HepG2 (cell line): Measurements from ENCODE around the gene PFKFB2. TPM values are rescaled to one million over a fixed set of nuclear protein-coding genes. Genes with fewer than 3 reads are reported as not detected.
A peak's percentile ranks its signal among the peaks of the same experiment; 100 is the strongest.

ENCODE experiments used
- ATAC-seq: fragments of 200-7000 bp; cut with Tn5 transposase; 3 replicates; pipeline ENCODE4 v1.9.1; 2020; ENCODE audit warnings: mild to moderate bottlenecking, moderate library complexity
- BruUV-seq: library from RNA; stranded (reverse); fragments of 400-500 nt; replicated peaks from 2 replicates; lab custom pipeline; 2021; lab: Mats Ljungman, UMichigan
- CTCF ChIA-PET: fragments of 300-600 bp; formaldehyde crosslinking; extraction: SDS; loops from one replicate; lab custom pipeline; 2021; ENCODE audit warnings: low total read pairs, inconsistent platforms, low intra/inter-chr PET ratio; lab: Yijun Ruan, JAX
- POLR2A ChIA-PET: fragments of 350-600 bp; sonication (Branson Sonifier 250); formaldehyde crosslinking; loops from one replicate; lab custom pipeline; 2020; ENCODE audit warnings: antibody characterized with exemption, inconsistent platforms; lab: Yijun Ruan, JAX
- DNase-seq: peaks from one replicate; pipeline ENCODE4 v3.0.0-alpha.2; 2015; ENCODE audit warnings: low spot score
- FAIRE-seq: peaks from 3 replicates; lab custom pipeline; 2011; peaks lifted over from hg19 to GRCh38; lab: Jason Lieb, UNC
- H2AFZ ChIP-seq: one replicate; pipeline ENCODE4 v1.6.1; 2011; ENCODE audit warnings: low read length, inconsistent platforms
- H3K27ac ChIP-seq: fragments of 300-600 bp; 3 replicates; pipeline ENCODE4 v1.8.0; 2011; ENCODE audit warnings: mixed run types, mild to moderate bottlenecking, mixed read lengths, low read length, inconsistent platforms; ENCODE audit not compliant: insufficient read depth; ENCODE audit errors: extremely low read length
- H3K27me3 ChIP-seq, 2 experiments: fragments of 200-600 bp in 1 of 2; 2 replicates in 1 of 2; 3 replicates in 1 of 2; pipeline versions ENCODE4 v1.6.0 to v1.8.0; 2011; ENCODE audit warnings: low read length in 2 of 2, mild to moderate bottlenecking in 2 of 2, moderate library complexity in 2 of 2, inconsistent platforms in 1 of 2; ENCODE audit not compliant: insufficient read depth in 2 of 2, control insufficient read depth in 1 of 2
- H3K36me3 ChIP-seq, 2 experiments: fragments of 200-600 bp in 1 of 2; replicated peaks in 1 of 2; 2 replicates in 1 of 2; 3 replicates in 1 of 2; pipeline versions ENCODE4 v1.5.1 to v1.8.0; 2011; ENCODE audit warnings: low read length in 2 of 2, inconsistent platforms in 1 of 2; ENCODE audit not compliant: insufficient read depth in 2 of 2, control insufficient read depth in 1 of 2
- H3K4me1 ChIP-seq: 2 replicates; pipeline ENCODE4 v1.5.1; 2012; ENCODE audit warnings: low read length, inconsistent platforms; ENCODE audit not compliant: insufficient read depth
- H3K4me2 ChIP-seq: 2 replicates; pipeline ENCODE4 v1.6.0; 2011; ENCODE audit warnings: low read depth, low read length, inconsistent platforms
- H3K4me3 ChIP-seq, 3 experiments: fragments of 200-600 bp in 1 of 3; sonication (generic), shearing (Covaris generic) in 1 of 3; replicated peaks in 1 of 3; 2 replicates each; pipeline ENCODE4 v1.5.1; 2011 to 2016; ENCODE audit warnings: low read length in 3 of 3, inconsistent platforms in 2 of 3, low read depth in 2 of 3, mild to moderate bottlenecking in 2 of 3, control low read depth in 1 of 3, mixed read lengths in 1 of 3; ENCODE audit not compliant: insufficient read depth in 1 of 3
- H3K79me2 ChIP-seq: one replicate; pipeline ENCODE4 v1.6.1; 2011; ENCODE audit warnings: low read length, inconsistent platforms; ENCODE audit not compliant: insufficient read depth
- H3K9ac ChIP-seq: 2 replicates; pipeline ENCODE4 v1.6.0; 2011; ENCODE audit warnings: mild to moderate bottlenecking, low read depth, low read length, inconsistent platforms; ENCODE audit not compliant: insufficient read depth
- H3K9me3 ChIP-seq: 2 replicates; pipeline ENCODE4 v1.5.1; 2012; ENCODE audit warnings: mild to moderate bottlenecking, low read length
- H4K20me1 ChIP-seq: 2 replicates; pipeline ENCODE4 v1.6.0; 2011; ENCODE audit warnings: inconsistent platforms, mild to moderate bottlenecking, low read length, moderate library complexity; ENCODE audit not compliant: insufficient read depth
- GFI1 ChIP-seq: sonication (generic); formaldehyde crosslinking; IDR thresholded peaks from 2 replicates; pipeline ENCODE4 v1.5.0; 2020; ENCODE audit warnings: missing genetic modification reagents, mild to moderate bottlenecking, borderline replicate concordance
- HBP1 ChIP-seq: IDR thresholded peaks from 2 replicates; pipeline ENCODE4 v1.6.1; 2016; ENCODE audit warnings: low read depth, control low read depth
- MLX ChIP-seq: IDR thresholded peaks from 2 replicates; pipeline ENCODE4 v1.6.1; 2016
- MYPOP ChIP-seq: sonication (generic); formaldehyde crosslinking; IDR thresholded peaks from 2 replicates; pipeline ENCODE4 v1.8.1; 2023; ENCODE audit warnings: mild to moderate bottlenecking, moderate library complexity, missing genetic modification reagents
- RFXAP ChIP-seq: sonication (generic); formaldehyde crosslinking; IDR thresholded peaks from 2 replicates; pipeline ENCODE4 v1.4.0; 2020; ENCODE audit warnings: missing genetic modification reagents, borderline replicate concordance
- SALL1 ChIP-seq: sonication (generic); formaldehyde crosslinking; IDR thresholded peaks from 2 replicates; pipeline ENCODE4 v1.8.0; 2022; ENCODE audit warnings: mild to moderate bottlenecking, missing genetic modification reagents
- ZNF333 ChIP-seq: sonication (generic); formaldehyde crosslinking; IDR thresholded peaks from 2 replicates; pipeline ENCODE4 v1.4.0; 2020; ENCODE audit warnings: mild to moderate bottlenecking, missing genetic modification reagents, borderline replicate concordance
- WGBS: methylation state at CpG from one replicate; pipeline ENCODE4 v1.1.6; 2017; ENCODE audit warnings: low lambda C conversion rate; 5-methylcytosine and 5-hydroxymethylcytosine counted together
- in situ Hi-C: cut with HindIII; loops from 2 replicates; pipeline ENCODE4 v1.10.0; 2017; ENCODE audit warnings: low pct_unique_long_range_greater_than_20kb; ENCODE audit not compliant: extremely low pct_ligation_motif_present
- intact Hi-C: fragments of 100-400 bp; cut with micrococcal nuclease; formaldehyde crosslinking; loops from one replicate; pipeline ENCODE4 v1.10.0; 2022; ENCODE audit not compliant: unreplicated experiment
- polyA plus RNA-seq, 8 experiments: library from polyadenylated mRNA; depleted of rRNA in 3 of 8; stranded (reverse) in 7 of 8; unstranded in 1 of 8; fragments of >200 nt; fragmentation: Illumina TruSeq in 4 of 8; extraction: Trizol in 4 of 8; gene quantifications; 2 replicates each; pipeline versions ENCODE4 v1.2.1 to v1.2.3, GENCODE V29; 2011 to 2016; ENCODE audit warnings: low read depth in 4 of 8, missing spikeins in 1 of 8, mixed read lengths in 1 of 8; ENCODE audit not compliant: insufficient read depth in 1 of 8
- total RNA-seq, 5 experiments: library from RNA; depleted of rRNA; stranded (reverse); fragments of >200 nt; fragmentation: Illumina TruSeq; extraction: Trizol; gene quantifications; 2 replicates each; pipeline ENCODE4 v1.2.3, GENCODE V29; 2016; ENCODE audit warnings: low read depth in 1 of 5

PFKFB2 gene
- total and polyA plus RNA-seq, 2 of the 13 experiments (the other 11 are each of a cell fraction or from before 2014, with no cell fraction given), result 4.6 to 10.6 TPM

GRCh38 chr1:207047505-207047904 is 5.6 kb upstream of the PFKFB2 start (continued):
- no peak for TF ChIP-seq HBP1 (CRISPR knock-in tag)

GRCh38 chr1:207048041-207048440 is 5.0 kb upstream of the PFKFB2 start:
- peaks cover 56% of the 10 kb centered on the region for H3K79me2 ChIP-seq
- no TSS peak for BruUV-seq
- H3K27me3 ChIP-seq, result no peaks in the 10 kb centered on the region; a peak in 1 of 5 replicates
- no peak overlapping the region for H3K4me3 ChIP-seq
- H2AFZ ChIP-seq, result no peak overlapping the region
- WGBS, result 95% methylated on average over 6 of the region's 6 CpGs
- CTCF ChIA-PET, result interaction anchor here (3.2 kb wide), 1 partner anchor 29 kb away, joined by 14 read pairs; no protein-coding TSS in a partner anchor
- no peak overlapping the region for H3K9ac ChIP-seq
- peaks cover 67% of the 10 kb centered on the region for H3K4me1 ChIP-seq
- H3K36me3 ChIP-seq, result peaks cover 0 to 10% of the 10 kb centered on the region in 2 experiments; a peak in 1 of 5 replicates
- no peak for FAIRE-seq
- H3K27ac ChIP-seq, result no peak overlapping the region
- POLR2A ChIA-PET, result interaction anchor here (2.1 kb wide), 1 partner anchor 16 kb away, joined by 5 read pairs; the partner anchor contains the start of gene C1orf116
- H3K4me2 ChIP-seq, result peak overlapping the region; percentile 52
- TF ChIP-seq ZNF333 (CRISPR knock-in tag) (no peak), RFXAP (CRISPR knock-in tag) (no peak), MYPOP (CRISPR knock-in tag) (no peak), MLX (no peak), HBP1 (CRISPR knock-in tag) (no peak), SALL1 (CRISPR knock-in tag) (no peak), GFI1 (CRISPR knock-in tag) (no peak)
- intact Hi-C loops (no loop called here), in situ Hi-C loops (no loop called here)
- ATAC-seq, result no peak
- H4K20me1 ChIP-seq, result no peaks in the 10 kb centered on the region; the same call in none of the 2 replicates
- no peak for DNase-seq
- no peaks in the 10 kb centered on the region for H3K9me3 ChIP-seq
